WTC11 (cell line): ENCODE measurements around the gene CTSA. TPM values are rescaled to one million over a fixed set of nuclear protein-coding genes. Genes with fewer than 3 reads are reported as not detected.

Experiments
- ATF3 ChIP-seq: sonication (generic); formaldehyde crosslinking; conservative IDR thresholded peaks from 2 replicates; pipeline ENCODE4 v1.8.1; 2022; ENCODE audit warnings: mild to moderate bottlenecking, missing genetic modification reagents
- CREM ChIP-seq: sonication (generic); formaldehyde crosslinking; IDR thresholded peaks from 2 replicates; pipeline ENCODE4 v1.8.1; 2022; ENCODE audit warnings: mild to moderate bottlenecking, missing genetic modification reagents, moderate library complexity
- ELF4 ChIP-seq: sonication (generic); formaldehyde crosslinking; IDR thresholded peaks from 2 replicates; pipeline ENCODE4 v1.8.1; 2022; ENCODE audit warnings: low read depth, mild to moderate bottlenecking, moderate library complexity, missing genetic modification reagents
- ERG ChIP-seq: fragments of 250-450 bp; sonication (Bioruptor Pico); IDR thresholded peaks from 2 replicates; pipeline ENCODE4 v1.8.0; 2021; ENCODE audit warnings: mild to moderate bottlenecking
- ESRRA ChIP-seq: sonication (generic); formaldehyde crosslinking; IDR thresholded peaks from 2 replicates; pipeline ENCODE4 v1.8.1; 2022; ENCODE audit warnings: mild to moderate bottlenecking, missing genetic modification reagents, borderline replicate concordance
- ETV6 ChIP-seq: sonication (generic); formaldehyde crosslinking; IDR thresholded peaks from 2 replicates; pipeline ENCODE4 v1.8.1; 2022; ENCODE audit warnings: mild to moderate bottlenecking, missing genetic modification reagents
- FOXK1 ChIP-seq: sonication (generic); formaldehyde crosslinking; IDR thresholded peaks from 2 replicates; pipeline ENCODE4 v1.8.0; 2022; ENCODE audit warnings: mild to moderate bottlenecking, moderate library complexity, missing genetic modification reagents
- FOXP1 ChIP-seq: sonication (generic); formaldehyde crosslinking; IDR thresholded peaks from 2 replicates; pipeline ENCODE4 v1.8.0; 2022; ENCODE audit warnings: missing genetic modification reagents, mild to moderate bottlenecking, moderate library complexity, borderline replicate concordance
- GABPB1 ChIP-seq: sonication (generic); formaldehyde crosslinking; IDR thresholded peaks from 2 replicates; pipeline ENCODE4 v1.8.1; 2023; ENCODE audit warnings: mild to moderate bottlenecking, missing genetic modification reagents
- HMGA2 ChIP-seq: fragments of 250-450 bp; sonication (Bioruptor Pico); IDR thresholded peaks from 2 replicates; pipeline ENCODE4 v1.4.0; 2021; ENCODE audit warnings: mild to moderate bottlenecking, moderate library complexity
- NFE2L1 ChIP-seq: sonication (generic); formaldehyde crosslinking; IDR thresholded peaks from 2 replicates; pipeline ENCODE4 v1.8.1; 2023; ENCODE audit warnings: missing genetic modification reagents
- NR3C1 ChIP-seq: sonication (generic); formaldehyde crosslinking; conservative IDR thresholded peaks from 2 replicates; pipeline ENCODE4 v1.8.1; 2023; ENCODE audit warnings: low read depth, mild to moderate bottlenecking, missing genetic modification reagents
- PRRX2 ChIP-seq: fragments of 250-450 bp; sonication (Bioruptor Pico); IDR thresholded peaks from 2 replicates; pipeline ENCODE4 v1.8.0; 2021; ENCODE audit warnings: mild to moderate bottlenecking
- SMAD3 ChIP-seq: sonication (generic); formaldehyde crosslinking; IDR thresholded peaks from 2 replicates; pipeline ENCODE4 v1.8.0; 2022; ENCODE audit warnings: missing genetic modification reagents, mild to moderate bottlenecking, borderline replicate concordance
- TEAD1 ChIP-seq: sonication (generic); formaldehyde crosslinking; IDR thresholded peaks from 2 replicates; pipeline ENCODE4 v1.8.0; 2022; ENCODE audit warnings: mild to moderate bottlenecking, missing genetic modification reagents
- TP53 ChIP-seq: sonication (generic); formaldehyde crosslinking; IDR thresholded peaks from 2 replicates; pipeline ENCODE4 v1.8.1; 2023; ENCODE audit warnings: mild to moderate bottlenecking, missing genetic modification reagents
- ZBTB21 ChIP-seq: sonication (generic); formaldehyde crosslinking; IDR thresholded peaks from 2 replicates; pipeline ENCODE4 v1.8.1; 2023; ENCODE audit warnings: mild to moderate bottlenecking, missing genetic modification reagents, borderline replicate concordance
- ZNF121 ChIP-seq: sonication (generic); formaldehyde crosslinking; IDR thresholded peaks from 2 replicates; pipeline ENCODE4 v1.8.0; 2023; ENCODE audit warnings: missing genetic modification reagents
- ZNF138 ChIP-seq: sonication (generic); formaldehyde crosslinking; conservative IDR thresholded peaks from 2 replicates; pipeline ENCODE4 v1.8.1; 2022; ENCODE audit warnings: mild to moderate bottlenecking, moderate library complexity, missing genetic modification reagents
- ZNF263 ChIP-seq: sonication (generic); formaldehyde crosslinking; IDR thresholded peaks from 2 replicates; pipeline ENCODE4 v1.8.1; 2022; ENCODE audit warnings: low read depth, mild to moderate bottlenecking, moderate library complexity, missing genetic modification reagents
- ZNF396 ChIP-seq: fragments of 250-450 bp; sonication (Bioruptor Pico); IDR thresholded peaks from 2 replicates; pipeline ENCODE4 v1.8.0; 2021; ENCODE audit warnings: mild to moderate bottlenecking, moderate library complexity, borderline replicate concordance
- ZNF512 ChIP-seq: sonication (generic); formaldehyde crosslinking; IDR thresholded peaks from 2 replicates; pipeline ENCODE4 v1.8.1; 2022; ENCODE audit warnings: missing genetic modification reagents, borderline replicate concordance
- ZNF532 ChIP-seq: fragments of 250-450 bp; sonication (Bioruptor Pico); IDR thresholded peaks from 2 replicates; pipeline ENCODE4 v1.9.0; 2021; ENCODE audit warnings: mild to moderate bottlenecking, borderline replicate concordance
- total RNA-seq: library from RNA; stranded (reverse); gene quantifications from 3 replicates; pipeline ENCODE4 v1.2.3, GENCODE V29; 2021
- TF ChIP-seq, protein P1 (sequence below): sonication (generic); formaldehyde crosslinking; IDR thresholded peaks from 2 replicates; pipeline ENCODE4 v1.8.1; 2023; ENCODE audit warnings: mild to moderate bottlenecking, missing genetic modification reagents, moderate library complexity
- TF ChIP-seq, protein P2 (sequence below): fragments of 250-450 bp; sonication (Bioruptor Pico); IDR thresholded peaks from 2 replicates; pipeline ENCODE4 v1.9.0; 2021; ENCODE audit warnings: mild to moderate bottlenecking
- TF ChIP-seq, protein P3 (sequence below): fragments of 250-450 bp; sonication (Bioruptor Pico); IDR thresholded peaks from 2 replicates; pipeline ENCODE4 v1.9.0; 2021; ENCODE audit warnings: moderate library complexity, mild to moderate bottlenecking, inconsistent platforms, borderline replicate concordance

The CTSA gene
- total RNA-seq, 1 experiment from 2014 or later = 48.3 TPM

GRCh38 chr20:45934586-45935415 lies 43.7 kb downstream of the CTSA start, which contains the start of gene PCIF1 (continued):
- TF ChIP-seq, protein P1, sequence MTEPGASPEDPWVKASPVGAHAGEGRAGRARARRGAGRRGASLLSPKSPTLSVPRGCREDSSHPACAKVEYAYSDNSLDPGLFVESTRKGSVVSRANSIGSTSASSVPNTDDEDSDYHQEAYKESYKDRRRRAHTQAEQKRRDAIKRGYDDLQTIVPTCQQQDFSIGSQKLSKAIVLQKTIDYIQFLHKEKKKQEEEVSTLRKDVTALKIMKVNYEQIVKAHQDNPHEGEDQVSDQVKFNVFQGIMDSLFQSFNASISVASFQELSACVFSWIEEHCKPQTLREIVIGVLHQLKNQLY (CRISPR knock-in tag) = no peak
- TF ChIP-seq CREM (CRISPR knock-in tag) = no peak
- peak; percentile 85; the same call in 1 of the 2 replicates for TF ChIP-seq ESRRA (CRISPR knock-in tag)
- TF ChIP-seq ETV6 (CRISPR knock-in tag) = no peak; the same call in 1 of the 2 replicates
- TF ChIP-seq FOXK1 = peak; percentile 74
- no peak for TF ChIP-seq HMGA2 (CRISPR knock-in tag)
- TF ChIP-seq ZNF396 (CRISPR knock-in tag) = no peak
- 0 out of 2 replicates have a peak, but pooled peaks have one; percentile 26 for TF ChIP-seq ZNF263 (CRISPR knock-in tag)
- no peak; the same call in 1 of the 2 replicates for TF ChIP-seq ELF4 (CRISPR knock-in tag)
- 0 out of 2 replicates have a peak, but pooled peaks have one; percentile 34 for TF ChIP-seq ZNF121 (CRISPR knock-in tag)
- 0 out of 2 replicates have a peak, but pooled peaks have one; percentile 51 for TF ChIP-seq NR3C1 (CRISPR knock-in tag)
- peak; percentile 80; the same call in 1 of the 2 replicates for TF ChIP-seq NFE2L1 (CRISPR knock-in tag)
- TF ChIP-seq, protein P2, sequence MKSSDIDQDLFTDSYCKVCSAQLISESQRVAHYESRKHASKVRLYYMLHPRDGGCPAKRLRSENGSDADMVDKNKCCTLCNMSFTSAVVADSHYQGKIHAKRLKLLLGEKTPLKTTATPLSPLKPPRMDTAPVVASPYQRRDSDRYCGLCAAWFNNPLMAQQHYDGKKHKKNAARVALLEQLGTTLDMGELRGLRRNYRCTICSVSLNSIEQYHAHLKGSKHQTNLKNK (CRISPR knock-in tag) = peak; percentile 80; the same call in 1 of the 2 replicates
- TF ChIP-seq ATF3 = no peak
- TF ChIP-seq GABPB1 (CRISPR knock-in tag) = peak; percentile 63
- no peak; the same call in 1 of the 2 replicates for TF ChIP-seq FOXP1 (CRISPR knock-in tag)
- peak; percentile 83; the same call in 1 of the 2 replicates for TF ChIP-seq PRRX2 (CRISPR knock-in tag)
- 0 out of 2 replicates have a peak, but pooled peaks have one; percentile 76 for TF ChIP-seq TP53 (CRISPR knock-in tag)
- TF ChIP-seq ZNF138 (CRISPR knock-in tag) = no peak
- TF ChIP-seq, protein P3, sequence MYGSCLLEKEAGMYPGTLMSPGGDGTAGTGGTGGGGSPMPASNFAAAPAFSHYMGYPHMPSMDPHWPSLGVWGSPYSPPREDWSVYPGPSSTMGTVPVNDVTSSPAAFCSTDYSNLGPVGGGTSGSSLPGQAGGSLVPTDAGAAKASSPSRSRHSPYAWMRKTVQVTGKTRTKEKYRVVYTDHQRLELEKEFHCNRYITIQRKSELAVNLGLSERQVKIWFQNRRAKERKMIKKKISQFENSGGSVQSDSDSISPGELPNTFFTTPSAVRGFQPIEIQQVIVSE (CRISPR knock-in tag) = no peak; the same call in 1 of the 2 replicates
- 0 out of 2 replicates have a peak, but pooled peaks have one; percentile 56 for TF ChIP-seq ZBTB21 (CRISPR knock-in tag)
- no peak for TF ChIP-seq ZNF512 (CRISPR knock-in tag)
- TF ChIP-seq ERG (CRISPR knock-in tag) = peak; percentile 68
- TF ChIP-seq SMAD3 (CRISPR knock-in tag) = no peak; the same call in 1 of the 2 replicates
- TF ChIP-seq ZNF532 (CRISPR knock-in tag) = no peak
- TF ChIP-seq TEAD1 (CRISPR knock-in tag) = peak; percentile 92
